ENCODE measurements around the gene ANKS6.

The ANKS6 gene

GRCh38 chr9:98767915-98768314 lies 28.4 kb downstream of the ANKS6 start:
- no peak for DNase-seq

- no peak for DNase-seq
Observed at GRCh38 chr9:98767196-98767595, 29.2 kb downstream of the ANKS6 start.

GRCh38 chr9:98766586-98766985 lies 29.8 kb downstream of the ANKS6 start:
- no peak for DNase-seq

GRCh38 chr9:98765256-98765655 lies 31.1 kb downstream of the ANKS6 start:
- no peak for DNase-seq

- DNase-seq, result no peak
Observed at GRCh38 chr9:98763986-98764745, 32.2 kb downstream of the ANKS6 start.

GRCh38 chr9:98760231-98760630 lies 36.1 kb downstream of the ANKS6 start:
- no peak for DNase-seq

- DNase-seq, result no peak
Observed at GRCh38 chr9:98755006-98755618, 41.2 kb downstream of the ANKS6 start.

- DNase-seq, result no peak
Observed at GRCh38 chr9:98751210-98751609, 45.1 kb downstream of the ANKS6 start.

GRCh38 chr9:98750364-98751060 lies 45.8 kb downstream of the ANKS6 start:
- DNase-seq, result no peak

- no peak for DNase-seq
Observed at GRCh38 chr9:98747476-98747875, 48.9 kb downstream of the ANKS6 start.

- no peak for DNase-seq
Observed at GRCh38 chr9:98745470-98745869, 50.9 kb downstream of the ANKS6 start.

GRCh38 chr9:98743818-98744611 lies 52.3 kb downstream of the ANKS6 start:
- DNase-seq, result no peak

- no peak for DNase-seq
Observed at GRCh38 chr9:98743329-98743728, 53.0 kb downstream of the ANKS6 start.

GRCh38 chr9:98742325-98743280 lies 53.8 kb downstream of the ANKS6 start:
- DNase-seq, result no peak

- no peak for DNase-seq
Observed at GRCh38 chr9:98740226-98740881, 56.0 kb downstream of the ANKS6 start.

- no peak for DNase-seq
Observed at GRCh38 chr9:98738741-98739140, 57.6 kb downstream of the ANKS6 start.

- no peak for DNase-seq
Observed at GRCh38 chr9:98736226-98736625, 60.1 kb downstream of the ANKS6 start.

- no peak for DNase-seq
Observed at GRCh38 chr9:98732801-98733200, 63.6 kb downstream of the ANKS6 start.

GRCh38 chr9:98732091-98732490 lies 64.3 kb downstream of the ANKS6 start:
- DNase-seq, result no peak

GRCh38 chr9:98730871-98731270 lies 65.5 kb downstream of the ANKS6 start:
- DNase-seq, result no peak

- DNase-seq, result no peak
Observed at GRCh38 chr9:98728500-98728899, 67.9 kb downstream of the ANKS6 start.

GRCh38 chr9:98727428-98727827 lies 68.9 kb downstream of the ANKS6 start:
- DNase-seq, result no peak
